ENCODE results near the gene PTPRE. TPM values are rescaled to one million over a fixed set of nuclear protein-coding genes. Genes with fewer than 3 reads are reported as not detected.

The PTPRE gene
- total RNA-seq, 1 experiment from 2014 or later = 11.6 TPM

DNA sequence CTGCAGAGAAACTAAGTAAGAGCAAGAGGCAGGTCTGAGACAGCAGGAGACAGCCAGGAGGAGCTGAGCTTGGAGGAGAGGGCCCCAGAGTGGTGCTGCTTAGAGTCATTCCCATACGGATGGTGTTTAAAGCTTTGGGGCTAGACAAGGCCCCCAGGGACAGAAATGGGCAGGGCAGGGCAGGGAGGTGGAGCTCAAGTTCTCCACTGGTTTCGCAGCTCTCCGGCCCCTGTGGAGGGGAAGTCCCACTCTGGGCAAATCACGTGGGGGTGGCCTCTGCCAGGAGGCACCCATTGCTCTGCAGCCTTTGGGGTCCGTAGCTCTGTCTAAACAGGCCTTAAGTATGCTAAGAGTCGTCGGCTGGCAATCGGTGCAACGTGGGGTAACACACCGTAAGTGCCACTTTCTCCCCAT is 1.0 kb upstream of the PTPRE start:
- DNase-seq (ENCODE audit: low spot score) = no peak
- H3K4me1 ChIP-seq (ENCODE audit: insufficient read depth, low read length, poor library complexity, severe bottlenecking) = no peaks in the 10 kb centered on the region
- ChIA-PET POLR2A (ENCODE audit: low non-redundant PET) (interaction anchor here (0.6 kb wide), 1 partner anchor 879 kb away, joined by 4 read pairs; no protein-coding TSS in a partner anchor), CTCF (interaction anchor here (2.2 to 3.5 kb wide), 2 partner anchors 104 to 163 kb away, joined by 17 to 65 read pairs; no protein-coding TSS in a partner anchor)
- H3K27ac ChIP-seq (ENCODE audit: low read depth, low read length, poor library complexity, severe bottlenecking) = no peak overlapping the region
- intact Hi-C loops (cut with micrococcal nuclease; ENCODE audit: unreplicated experiment) = loop anchor here (1.0 kb wide), 1 partner anchor 105 kb away; no protein-coding TSS in a partner anchor
- peaks cover 7% of the 10 kb centered on the region for H3K27me3 ChIP-seq (replicated peaks; ENCODE audit: insufficient read depth, low read depth, low read length, poor library complexity)
- H3K36me3 ChIP-seq (ENCODE audit: insufficient read depth, low read length, poor library complexity, severe bottlenecking) = no peaks in the 10 kb centered on the region
- TF ChIP-seq EZH2 (IDR thresholded peaks at IDR 0.05; ENCODE audit: borderline replicate concordance, low read depth, low read length, poor library complexity, severe bottlenecking) = no peak
- TF ChIP-seq, protein P1, sequence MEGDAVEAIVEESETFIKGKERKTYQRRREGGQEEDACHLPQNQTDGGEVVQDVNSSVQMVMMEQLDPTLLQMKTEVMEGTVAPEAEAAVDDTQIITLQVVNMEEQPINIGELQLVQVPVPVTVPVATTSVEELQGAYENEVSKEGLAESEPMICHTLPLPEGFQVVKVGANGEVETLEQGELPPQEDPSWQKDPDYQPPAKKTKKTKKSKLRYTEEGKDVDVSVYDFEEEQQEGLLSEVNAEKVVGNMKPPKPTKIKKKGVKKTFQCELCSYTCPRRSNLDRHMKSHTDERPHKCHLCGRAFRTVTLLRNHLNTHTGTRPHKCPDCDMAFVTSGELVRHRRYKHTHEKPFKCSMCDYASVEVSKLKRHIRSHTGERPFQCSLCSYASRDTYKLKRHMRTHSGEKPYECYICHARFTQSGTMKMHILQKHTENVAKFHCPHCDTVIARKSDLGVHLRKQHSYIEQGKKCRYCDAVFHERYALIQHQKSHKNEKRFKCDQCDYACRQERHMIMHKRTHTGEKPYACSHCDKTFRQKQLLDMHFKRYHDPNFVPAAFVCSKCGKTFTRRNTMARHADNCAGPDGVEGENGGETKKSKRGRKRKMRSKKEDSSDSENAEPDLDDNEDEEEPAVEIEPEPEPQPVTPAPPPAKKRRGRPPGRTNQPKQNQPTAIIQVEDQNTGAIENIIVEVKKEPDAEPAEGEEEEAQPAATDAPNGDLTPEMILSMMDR (conservative IDR thresholded peaks at IDR 0.05; ENCODE audit: low read depth, low read length) = no peak
- no peak overlapping the region for H3K4me3 ChIP-seq (ENCODE audit: low read depth, low read length, poor library complexity, severe bottlenecking)
- BruUV-seq (replicated peaks) = no TSS peak
- no peaks in the 10 kb centered on the region for H3K9me3 ChIP-seq (ENCODE audit: low read depth, low read length, poor library complexity, severe bottlenecking)

DNA sequence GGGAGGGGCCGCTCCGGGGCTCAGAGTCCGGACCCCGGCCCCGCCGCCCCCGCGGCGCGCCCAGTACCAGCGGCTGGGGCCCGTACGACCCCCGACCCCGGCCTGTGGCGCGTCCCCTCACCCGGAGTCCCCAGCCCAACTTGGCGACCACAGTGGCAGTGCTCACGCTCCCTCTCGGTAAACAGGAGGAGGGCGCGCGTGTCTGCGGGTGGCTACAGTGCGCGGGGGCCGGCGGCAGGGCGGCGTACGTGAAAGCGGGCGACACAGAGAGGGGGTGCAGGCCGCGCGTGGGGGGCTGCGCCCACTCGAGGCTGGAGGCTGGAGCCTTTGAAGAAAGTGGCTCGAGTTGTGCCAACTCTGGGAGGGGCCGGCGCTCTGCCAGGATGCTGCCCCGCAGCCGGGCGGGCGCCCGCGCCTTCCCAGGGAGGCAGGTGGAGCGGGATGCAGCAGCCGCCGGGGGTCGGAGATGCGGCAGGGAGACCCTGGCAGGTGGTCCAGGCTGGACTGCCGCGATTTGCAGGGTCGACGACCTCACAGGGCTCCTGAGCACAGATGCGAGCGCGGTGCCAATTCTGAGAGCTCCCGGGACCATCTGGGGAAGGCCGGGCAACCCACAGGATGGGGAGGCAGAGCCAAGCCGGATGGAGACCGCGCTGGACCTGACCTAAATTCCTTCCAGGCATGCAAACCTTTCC is 655 bp downstream of the PTPRE start:
- TF ChIP-seq, protein P1 (conservative IDR thresholded peaks at IDR 0.05; ENCODE audit: low read depth, low read length) = no peak
- peak; percentile 36 for TF ChIP-seq EZH2 (IDR thresholded peaks at IDR 0.05; ENCODE audit: borderline replicate concordance, low read depth, low read length, poor library complexity, severe bottlenecking)
- ChIA-PET CTCF (interaction anchor here (0.6 to 3.5 kb wide), 7 partner anchors 100 to 1019 kb away, joined by 3 to 65 read pairs (median 4); no protein-coding TSS in a partner anchor), POLR2A (ENCODE audit: low non-redundant PET) (interaction anchor here (0.6 kb wide), 1 partner anchor 102 kb away, joined by 3 read pairs; no protein-coding TSS in a partner anchor)
- Histone ChIP-seq H3K27ac (ENCODE audit: low read depth, low read length, poor library complexity, severe bottlenecking) (no peak overlapping the region), H3K4me1 (ENCODE audit: insufficient read depth, low read length, poor library complexity, severe bottlenecking) (no peaks in the 10 kb centered on the region), H3K36me3 (ENCODE audit: insufficient read depth, low read length, poor library complexity, severe bottlenecking) (no peaks in the 10 kb centered on the region), H3K27me3 (replicated peaks; ENCODE audit: insufficient read depth, low read depth, low read length, poor library complexity) (peaks cover 7% of the 10 kb centered on the region), H3K4me3 (ENCODE audit: low read depth, low read length, poor library complexity, severe bottlenecking) (peak overlapping the region; percentile 69), H3K9me3 (ENCODE audit: low read depth, low read length, poor library complexity, severe bottlenecking) (no peaks in the 10 kb centered on the region)
- DNase-seq (ENCODE audit: low spot score) = no peak
- BruUV-seq (replicated peaks) = no TSS peak
- intact Hi-C loops (cut with micrococcal nuclease; ENCODE audit: unreplicated experiment) = loop anchor here (1.0 kb wide), 1 partner anchor 162 kb away; no protein-coding TSS in a partner anchor

DNA sequence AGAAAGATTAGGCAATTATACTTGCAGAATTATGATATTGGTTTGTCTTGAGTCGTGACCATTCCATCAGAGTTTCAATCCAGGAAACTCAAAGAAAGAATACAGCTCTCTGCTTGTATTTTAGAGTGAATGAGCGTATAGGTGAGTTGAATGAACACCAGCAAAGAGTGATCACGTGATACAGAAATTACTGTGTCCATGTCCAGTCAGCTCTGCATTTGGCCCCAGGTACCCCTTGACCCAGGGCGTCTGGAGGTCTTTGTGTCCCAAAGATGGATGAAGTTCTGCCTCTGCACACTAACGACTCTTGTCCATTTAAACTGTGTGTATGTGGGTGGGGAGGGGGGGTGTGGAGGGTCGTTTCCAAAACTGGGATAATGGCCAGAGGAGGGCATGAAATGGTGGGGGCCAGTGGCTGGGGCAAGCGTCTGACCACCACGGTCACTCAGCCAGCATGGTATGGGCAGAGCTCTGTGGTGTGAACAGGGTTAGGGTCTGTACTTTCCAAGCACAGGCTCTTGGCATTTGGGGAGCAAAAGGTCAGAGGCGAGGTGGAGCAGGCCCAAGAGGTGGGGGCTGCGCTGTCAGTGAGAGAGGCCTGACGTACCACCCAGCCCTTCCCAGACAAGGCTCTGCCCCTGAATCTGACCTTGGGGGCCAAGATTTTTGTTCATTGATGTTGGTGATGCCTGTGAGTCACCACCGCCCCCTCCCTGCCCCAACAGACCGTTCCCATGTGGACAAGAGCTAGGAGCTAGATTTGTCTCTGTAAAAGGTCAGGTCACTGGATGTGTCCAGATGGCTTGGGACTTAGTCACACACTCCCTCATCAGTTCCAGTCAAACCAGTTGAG is 1.4 kb downstream of the PTPRE start:
- Histone ChIP-seq H3K36me3 (ENCODE audit: insufficient read depth, low read length, poor library complexity, severe bottlenecking) (no peaks in the 10 kb centered on the region), H3K27ac (ENCODE audit: low read depth, low read length, poor library complexity, severe bottlenecking) (no peak overlapping the region), H3K4me3 (ENCODE audit: low read depth, low read length, poor library complexity, severe bottlenecking) (peak overlapping the region; percentile 69), H3K4me1 (ENCODE audit: insufficient read depth, low read length, poor library complexity, severe bottlenecking) (no peaks in the 10 kb centered on the region), H3K9me3 (ENCODE audit: low read depth, low read length, poor library complexity, severe bottlenecking) (no peaks in the 10 kb centered on the region), H3K27me3 (replicated peaks; ENCODE audit: insufficient read depth, low read depth, low read length, poor library complexity) (peaks cover 7% of the 10 kb centered on the region)
- POLR2A ChIA-PET (ENCODE audit: low non-redundant PET) = no interaction called here
- TF ChIP-seq, protein P1 (conservative IDR thresholded peaks at IDR 0.05; ENCODE audit: low read depth, low read length) = no peak
- TF ChIP-seq EZH2 (IDR thresholded peaks at IDR 0.05; ENCODE audit: borderline replicate concordance, low read depth, low read length, poor library complexity, severe bottlenecking) = no peak
- DNase-seq (ENCODE audit: low spot score) = no peak
- BruUV-seq (replicated peaks) = no TSS peak
- CTCF ChIA-PET = interaction anchor here (3.5 kb wide), 1 partner anchor 102 kb away, joined by 65 read pairs; no protein-coding TSS in a partner anchor
- intact Hi-C loops (cut with micrococcal nuclease; ENCODE audit: unreplicated experiment) = no loop called here

All from A673 (cell line).